Chondrocyte (in vitro differentiated cells): ENCODE results near the gene CD24. TPM values are rescaled to one million over a fixed set of nuclear protein-coding genes. Genes with fewer than 3 reads are reported as not detected.

ENCODE experiments used
- DNase-seq: peaks from one replicate; pipeline ENCODE4 v3.0.0; 2021; ENCODE audit warnings: mixed read lengths, low spot score
- H3K27ac Mint-ChIP-seq: one replicate; pipeline ENCODE4 v1.8.0; 2021; ENCODE audit warnings: mild to moderate bottlenecking, moderate library complexity, mixed read lengths; ENCODE audit not compliant: unreplicated experiment
- H3K27me3 Mint-ChIP-seq: 2 replicates; pipeline ENCODE4 v1.8.0; 2021; ENCODE audit warnings: low read depth, mixed read lengths
- H3K36me3 Mint-ChIP-seq: 2 replicates; pipeline ENCODE4 v1.8.0; 2021; ENCODE audit warnings: low read depth, mixed read lengths
- H3K4me1 Mint-ChIP-seq: 2 replicates; pipeline ENCODE4 v1.8.0; 2021; ENCODE audit warnings: low read depth, mild to moderate bottlenecking, mixed read lengths
- H3K4me3 Mint-ChIP-seq: one replicate; pipeline ENCODE4 v1.8.0; 2021; ENCODE audit warnings: mild to moderate bottlenecking, moderate library complexity, mixed read lengths; ENCODE audit not compliant: unreplicated experiment
- H3K9me3 Mint-ChIP-seq: 2 replicates; pipeline ENCODE4 v1.8.0; 2021; ENCODE audit warnings: low read depth, mixed read lengths
- total RNA-seq: library from RNA; stranded (reverse); gene quantifications from 3 replicates; pipeline ENCODE4 v1.2.1, GENCODE V29; 2021
- TF ChIP-seq, protein P1 (sequence below): fragments of 200-600 bp; sonication (generic); IDR thresholded peaks from 2 replicates; pipeline ENCODE4 v1.5.0; 2021; ENCODE audit warnings: antibody characterized with exemption, mild to moderate bottlenecking, moderate library complexity

The CD24 gene
- total RNA-seq, 1 donor from 2014 or later, result 2.8 TPM

DNA sequence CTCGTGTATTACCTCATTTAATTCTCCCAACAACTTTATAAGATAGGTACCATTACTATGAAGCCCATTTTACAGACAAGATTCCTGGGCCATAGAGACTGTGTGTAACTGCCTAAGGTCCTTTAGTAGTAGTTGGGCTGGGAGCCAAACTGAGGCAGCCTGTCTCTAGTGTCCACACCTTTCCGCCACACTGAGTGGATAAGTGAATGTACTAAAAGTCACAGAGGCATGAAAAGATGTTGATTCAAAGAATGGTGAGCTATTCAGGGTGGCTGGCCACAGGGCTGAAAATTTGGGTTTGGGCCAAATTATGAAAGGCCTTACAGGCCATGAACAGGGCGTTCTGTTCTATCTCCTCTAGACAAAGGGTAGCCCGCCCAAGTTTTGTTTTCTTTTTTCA lies 11.0 kb downstream of the CD24 start:
- no peak overlapping the region for H3K27ac Mint-ChIP-seq
- no peak overlapping the region for H3K4me3 Mint-ChIP-seq
- TF ChIP-seq, protein P1, sequence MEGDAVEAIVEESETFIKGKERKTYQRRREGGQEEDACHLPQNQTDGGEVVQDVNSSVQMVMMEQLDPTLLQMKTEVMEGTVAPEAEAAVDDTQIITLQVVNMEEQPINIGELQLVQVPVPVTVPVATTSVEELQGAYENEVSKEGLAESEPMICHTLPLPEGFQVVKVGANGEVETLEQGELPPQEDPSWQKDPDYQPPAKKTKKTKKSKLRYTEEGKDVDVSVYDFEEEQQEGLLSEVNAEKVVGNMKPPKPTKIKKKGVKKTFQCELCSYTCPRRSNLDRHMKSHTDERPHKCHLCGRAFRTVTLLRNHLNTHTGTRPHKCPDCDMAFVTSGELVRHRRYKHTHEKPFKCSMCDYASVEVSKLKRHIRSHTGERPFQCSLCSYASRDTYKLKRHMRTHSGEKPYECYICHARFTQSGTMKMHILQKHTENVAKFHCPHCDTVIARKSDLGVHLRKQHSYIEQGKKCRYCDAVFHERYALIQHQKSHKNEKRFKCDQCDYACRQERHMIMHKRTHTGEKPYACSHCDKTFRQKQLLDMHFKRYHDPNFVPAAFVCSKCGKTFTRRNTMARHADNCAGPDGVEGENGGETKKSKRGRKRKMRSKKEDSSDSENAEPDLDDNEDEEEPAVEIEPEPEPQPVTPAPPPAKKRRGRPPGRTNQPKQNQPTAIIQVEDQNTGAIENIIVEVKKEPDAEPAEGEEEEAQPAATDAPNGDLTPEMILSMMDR, result no peak
- H3K9me3 Mint-ChIP-seq, result peaks cover 4% of the 10 kb centered on the region
- no peaks in the 10 kb centered on the region for H3K36me3 Mint-ChIP-seq
- H3K4me1 Mint-ChIP-seq, result peaks cover 14% of the 10 kb centered on the region
- peaks cover 23% of the 10 kb centered on the region for H3K27me3 Mint-ChIP-seq
- no peak for DNase-seq

- DNase-seq, result no peak
- H3K9me3 Mint-ChIP-seq, result peaks cover 10% of the 10 kb centered on the region
- TF ChIP-seq, protein P1, result no peak
- no peaks in the 10 kb centered on the region for H3K36me3 Mint-ChIP-seq
- no peak overlapping the region for H3K27ac Mint-ChIP-seq
- H3K27me3 Mint-ChIP-seq, result peaks cover 21% of the 10 kb centered on the region
- H3K4me3 Mint-ChIP-seq, result no peak overlapping the region
- H3K4me1 Mint-ChIP-seq, result peaks cover 14% of the 10 kb centered on the region
Observed at GRCh38 chr6:106961801-106962200, 12.7 kb downstream of the CD24 start.

- Mint-ChIP-seq H3K9me3 (peaks cover 6% of the 10 kb centered on the region), H3K4me3 (no peak overlapping the region), H3K36me3 (no peaks in the 10 kb centered on the region), H3K27ac (no peak overlapping the region), H3K27me3 (peaks cover 17% of the 10 kb centered on the region), H3K4me1 (peaks cover 14% of the 10 kb centered on the region)
- TF ChIP-seq, protein P1, result no peak
- no peak for DNase-seq
Observed at GRCh38 chr6:106961136-106961535, 13.4 kb downstream of the CD24 start.

- Mint-ChIP-seq H3K4me3 (no peak overlapping the region), H3K9me3 (peaks cover 6% of the 10 kb centered on the region), H3K27ac (no peak overlapping the region), H3K36me3 (no peaks in the 10 kb centered on the region), H3K4me1 (peaks cover 9% of the 10 kb centered on the region), H3K27me3 (peaks cover 17% of the 10 kb centered on the region)
- TF ChIP-seq, protein P1, result no peak
- DNase-seq, result no peak
Observed at GRCh38 chr6:106959985-106960384, 14.5 kb downstream of the CD24 start.

DNA sequence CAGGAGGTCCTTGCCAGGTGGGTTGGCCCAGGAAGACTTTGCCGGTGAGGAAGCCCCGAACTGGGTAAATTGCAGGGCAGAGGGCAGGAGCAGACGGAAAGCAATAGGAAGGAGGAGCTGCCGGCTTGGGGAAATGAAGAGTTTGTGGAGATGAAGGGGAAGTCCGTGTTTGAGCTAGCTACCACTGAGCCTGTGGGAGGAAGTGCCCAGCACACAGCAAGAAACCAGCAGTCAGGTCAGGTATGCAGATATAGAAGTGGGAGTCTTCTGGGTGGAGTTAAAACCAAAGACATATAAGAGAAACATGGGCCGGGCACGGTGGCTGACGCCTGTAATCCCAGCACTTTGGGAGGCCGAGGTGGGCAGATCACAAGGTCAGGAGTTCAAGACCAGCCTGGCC lies 34.7 kb downstream of the CD24 start:
- Mint-ChIP-seq H3K9me3 (no peaks in the 10 kb centered on the region), H3K4me1 (no peaks in the 10 kb centered on the region), H3K27me3 (peaks cover 38% of the 10 kb centered on the region), H3K36me3 (no peaks in the 10 kb centered on the region), H3K27ac (no peak overlapping the region), H3K4me3 (no peak overlapping the region)
- DNase-seq, result no peak
- TF ChIP-seq, protein P1, result no peak
